SKM-1 (cell line): ENCODE data around the gene GPHN.
"Not testable (repeated sequence)": the region's sequence is repeated elsewhere in the genome, so short reads cannot be mapped to it uniquely, and the experiment has no call there.

Experiments used
- DNase-seq: peaks from one replicate; lab custom pipeline; 2025; ENCODE audit not compliant: unreplicated experiment; lab: John Stamatoyannopoulos, UW

The GPHN gene

DNA sequence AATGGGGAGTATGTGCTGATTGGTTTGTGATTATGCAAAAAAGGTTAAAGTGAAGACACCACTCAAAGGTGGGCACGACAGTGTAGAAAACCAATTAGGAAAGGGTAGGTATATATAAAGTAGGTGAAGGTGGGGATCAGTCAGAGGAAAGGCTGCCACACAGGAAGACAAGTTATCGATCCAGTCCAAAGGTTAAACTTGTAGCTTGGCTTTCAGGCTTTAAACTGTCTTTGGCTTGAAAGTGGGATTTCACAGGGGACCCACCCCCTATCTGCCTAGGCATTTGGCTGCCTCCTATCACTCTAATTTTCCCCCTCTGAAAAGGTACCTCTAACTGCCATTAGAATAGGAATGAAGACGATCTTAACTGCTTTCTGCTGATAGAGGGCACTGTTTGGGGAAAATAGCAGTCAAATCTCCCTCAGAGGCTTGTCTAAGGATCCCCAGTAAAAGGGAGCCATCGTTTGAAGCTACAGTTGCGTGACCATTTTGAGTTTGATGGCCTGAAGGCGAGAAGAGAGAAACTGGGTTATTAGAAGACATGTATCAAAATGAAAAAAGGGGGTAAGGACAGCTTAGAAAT lies 250.2 kb downstream of the GPHN start:
- no peak for DNase-seq

DNA sequence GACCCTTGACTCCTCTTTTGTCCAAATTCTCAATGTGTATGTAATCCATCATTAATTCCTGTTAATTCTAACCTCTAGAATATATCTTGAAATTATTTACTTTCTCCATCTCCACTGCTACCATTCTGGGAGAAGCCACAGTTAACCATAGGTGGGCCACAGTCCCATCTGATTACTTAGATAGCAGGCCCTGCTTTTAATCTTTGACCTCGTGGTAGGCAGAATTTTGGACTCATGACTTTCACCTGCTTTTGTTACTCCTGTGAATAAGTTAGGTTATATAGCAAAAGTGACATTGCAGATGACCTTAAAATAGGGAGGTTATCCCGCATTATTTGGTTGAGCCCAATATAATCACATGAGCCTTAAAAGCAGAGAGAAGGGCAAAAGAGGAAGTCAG lies 264.2 kb downstream of the GPHN start:
- no peak for DNase-seq

DNA sequence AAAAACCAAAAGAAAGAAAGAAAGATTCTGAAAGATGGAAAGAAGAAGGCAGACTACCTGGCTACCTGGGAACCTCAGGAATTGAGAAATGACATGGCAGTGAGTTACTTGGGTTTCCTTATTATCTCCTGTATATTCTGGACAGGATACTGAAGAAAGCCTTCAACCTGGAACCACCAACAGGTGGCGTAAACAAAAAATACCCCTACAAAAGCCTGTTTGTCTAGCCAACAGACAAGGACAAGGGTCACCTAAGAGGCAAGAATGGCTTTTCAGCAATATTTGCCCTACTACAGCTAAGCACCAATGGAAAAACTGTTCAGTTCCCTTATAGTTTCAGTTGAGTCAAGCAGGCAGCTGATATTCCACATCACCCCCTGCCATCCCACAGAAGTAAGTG lies 274.9 kb downstream of the GPHN start:
- DNase-seq, result no peak

DNA sequence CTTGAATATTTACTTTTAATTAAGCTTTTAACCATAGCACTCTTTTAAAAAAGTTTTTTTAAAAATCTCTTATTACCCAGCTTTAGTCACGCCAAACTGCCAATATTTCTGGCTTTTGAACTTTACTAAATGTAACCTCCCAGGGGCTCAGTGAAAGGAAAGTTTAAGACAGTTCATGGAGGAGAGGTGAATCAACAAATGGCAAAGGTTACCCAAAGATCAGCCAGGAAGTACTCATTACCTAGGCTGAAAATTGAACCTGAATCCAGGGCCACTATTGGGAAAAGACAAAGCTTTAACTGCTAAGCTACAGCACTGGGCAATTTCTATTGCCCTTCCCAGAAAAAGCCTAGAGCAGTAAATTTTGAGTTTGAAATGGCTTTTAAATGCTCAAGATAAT lies 282.2 kb downstream of the GPHN start:
- DNase-seq, result no peak

DNA sequence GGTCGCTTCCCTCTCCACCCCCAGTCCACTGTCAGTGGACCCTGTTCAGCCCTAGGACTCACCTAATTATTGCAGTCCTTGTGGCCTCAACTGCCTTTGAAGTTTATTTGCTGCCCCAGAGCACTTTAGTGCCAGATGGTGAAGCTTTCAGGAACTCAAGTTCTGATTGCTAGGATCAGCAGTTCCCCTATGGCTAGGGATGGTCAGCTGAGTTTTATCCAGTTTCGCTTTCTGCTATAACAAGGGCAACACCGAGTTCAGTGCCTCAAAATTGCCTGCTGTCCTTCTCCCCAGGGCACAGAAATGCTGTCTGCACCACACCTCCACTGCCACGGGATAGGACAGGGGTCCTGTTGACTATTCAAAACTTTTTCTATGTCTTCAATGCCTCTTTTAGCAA lies 295.0 kb downstream of the GPHN start:
- DNase-seq, result no peak

DNA sequence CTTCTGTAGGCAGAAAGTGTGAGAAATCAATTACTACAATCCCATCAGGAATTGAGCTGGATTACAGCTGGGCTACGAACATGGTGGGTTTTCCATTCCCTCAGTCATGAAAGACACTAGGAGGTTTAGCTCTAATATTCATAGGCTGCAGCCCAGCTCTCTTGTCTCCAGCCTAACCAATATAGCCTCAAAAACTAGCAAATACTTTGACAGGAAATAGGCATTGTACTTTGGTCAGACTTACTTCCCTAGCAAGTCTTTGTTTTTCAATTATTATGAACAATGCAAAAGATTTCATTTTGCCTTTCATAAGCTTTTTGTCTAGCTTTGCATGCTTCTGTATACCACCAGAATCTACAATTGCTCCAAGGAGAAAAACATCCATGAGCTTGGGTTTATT lies 296.2 kb downstream of the GPHN start:
- DNase-seq, result no peak

DNA sequence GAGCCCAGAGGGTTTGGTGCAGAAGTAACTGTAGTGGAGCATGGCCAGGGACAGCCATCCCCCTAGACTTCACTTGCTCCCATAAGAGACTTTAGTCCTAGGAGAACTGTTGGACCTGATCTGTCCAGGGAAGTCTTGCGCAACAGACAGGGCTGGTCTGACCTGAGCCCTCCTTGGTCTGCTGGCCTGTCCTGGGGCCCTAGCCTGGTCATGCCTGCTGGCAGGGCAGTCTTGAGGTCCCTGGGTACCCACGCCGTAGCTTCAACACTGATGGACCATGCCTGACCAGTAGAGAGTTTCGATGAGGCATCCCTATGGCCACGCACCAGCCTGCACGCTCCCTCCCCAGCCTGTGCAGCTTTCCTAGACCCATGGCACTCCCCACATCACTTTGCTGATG lies 305.7 kb downstream of the GPHN start:
- DNase-seq, result no peak

DNA sequence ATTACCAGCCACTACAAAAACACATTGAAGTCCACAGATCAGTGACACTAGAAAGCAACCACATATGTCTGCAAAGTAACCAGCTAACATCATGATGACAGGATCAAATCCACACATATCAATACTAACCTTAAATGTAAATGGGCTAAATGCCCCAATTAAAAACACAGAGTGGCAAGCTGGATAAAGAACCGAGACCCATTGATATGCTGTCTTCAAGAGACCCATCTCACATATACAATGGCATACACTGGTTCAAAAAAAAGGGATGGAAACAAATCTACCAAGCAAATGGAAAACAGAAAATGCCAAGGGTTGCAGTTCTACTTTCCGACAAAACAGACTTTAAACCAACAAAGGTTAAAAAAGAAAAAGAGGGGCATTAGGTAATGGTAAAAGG lies 307.7 kb downstream of the GPHN start:
- DNase-seq, result no peak

DNA sequence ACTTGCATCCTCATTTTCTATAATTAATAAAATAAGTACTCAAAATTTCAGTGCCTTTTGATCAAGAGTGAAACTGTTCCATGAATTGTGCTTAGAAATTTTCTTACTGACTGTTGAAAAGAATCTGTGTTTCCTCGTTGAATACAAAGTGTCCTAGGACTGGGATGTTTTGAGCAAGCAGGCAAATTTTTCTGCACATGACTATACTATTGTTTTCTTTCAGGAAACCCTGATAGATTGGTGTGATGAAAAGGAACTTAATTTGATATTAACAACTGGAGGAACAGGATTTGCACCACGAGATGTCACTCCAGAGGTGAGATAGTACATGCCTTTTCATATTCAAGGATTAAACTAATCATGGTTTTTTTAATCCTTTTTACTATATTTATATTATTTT lies 316.3 kb downstream of the GPHN start:
- DNase-seq, result no peak

DNA sequence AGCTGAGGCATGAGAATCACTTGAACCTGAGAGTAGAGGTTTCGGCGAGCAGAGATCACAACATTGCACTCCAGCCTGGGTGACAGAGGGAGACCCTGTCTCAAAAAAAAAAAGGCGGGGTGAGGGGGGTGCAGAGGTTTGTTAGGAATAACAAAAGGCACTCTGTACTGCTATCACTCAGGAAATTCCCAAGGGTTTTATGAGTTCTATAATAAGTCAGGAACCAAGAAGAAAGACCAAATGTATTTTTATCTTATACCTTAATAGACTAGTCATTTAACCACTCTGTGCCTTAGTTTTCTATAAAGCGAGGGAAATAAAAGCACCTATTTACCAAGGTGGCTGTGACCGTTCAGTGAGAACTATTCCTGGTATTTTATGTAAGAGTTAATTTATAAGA lies 319.2 kb downstream of the GPHN start:
- DNase-seq, result no peak

DNA sequence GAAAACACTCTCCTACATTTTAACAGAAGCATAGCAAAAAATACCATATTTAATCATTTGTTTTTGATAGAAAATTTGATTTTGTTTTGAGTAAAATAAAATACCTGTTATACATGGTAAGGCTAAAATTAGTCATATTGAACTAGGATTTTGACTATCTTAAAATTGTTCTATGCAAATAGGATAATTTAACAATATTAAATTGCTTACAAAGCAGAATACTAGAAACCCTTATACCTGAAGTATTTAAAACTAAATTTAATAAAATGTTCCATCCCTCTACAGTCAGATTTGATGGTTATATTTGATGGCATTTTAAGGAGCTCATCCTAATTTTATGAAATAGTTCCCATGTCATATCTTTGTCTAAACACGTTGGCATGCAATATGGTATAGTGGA lies 323.2 kb downstream of the GPHN start:
- DNase-seq, result no peak

DNA sequence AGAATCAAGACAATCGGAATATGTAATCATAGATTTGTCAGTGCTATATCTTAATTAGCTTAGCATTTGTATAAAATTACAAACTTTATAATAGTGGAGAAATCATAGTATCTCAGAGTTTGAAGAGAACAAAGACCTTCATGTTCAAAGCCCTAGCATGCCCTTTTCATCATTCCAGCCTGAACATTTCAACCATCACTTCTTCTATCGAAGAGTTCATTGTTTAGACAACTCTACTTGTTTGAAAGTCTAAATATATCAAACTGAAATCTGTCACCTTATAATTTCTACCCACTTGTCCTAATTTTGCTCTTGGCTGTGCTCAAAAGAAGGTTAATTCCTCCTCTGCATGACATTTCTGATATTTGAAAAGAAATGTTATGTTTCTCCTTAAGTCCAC lies 325.9 kb downstream of the GPHN start:
- no peak for DNase-seq

DNA sequence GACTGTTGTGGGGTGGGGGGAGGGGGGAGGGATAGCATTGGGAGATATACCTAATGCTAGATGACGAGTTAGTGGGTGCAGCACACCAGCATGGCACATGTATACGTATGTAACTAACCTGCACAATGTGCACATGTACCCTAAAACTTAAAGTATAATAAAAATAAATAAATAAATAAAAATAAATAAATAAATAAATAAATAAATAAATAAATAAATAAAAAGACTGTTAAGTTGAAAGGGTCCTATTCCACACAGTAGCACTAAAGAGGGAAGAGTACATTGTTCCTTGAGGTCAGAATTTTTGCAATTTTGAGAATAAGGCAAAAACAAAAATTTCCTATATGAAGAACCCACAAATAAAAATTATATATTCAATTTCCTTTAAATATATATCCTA lies 329.5 kb downstream of the GPHN start:
- DNase-seq, result not testable (repeated sequence)

DNA sequence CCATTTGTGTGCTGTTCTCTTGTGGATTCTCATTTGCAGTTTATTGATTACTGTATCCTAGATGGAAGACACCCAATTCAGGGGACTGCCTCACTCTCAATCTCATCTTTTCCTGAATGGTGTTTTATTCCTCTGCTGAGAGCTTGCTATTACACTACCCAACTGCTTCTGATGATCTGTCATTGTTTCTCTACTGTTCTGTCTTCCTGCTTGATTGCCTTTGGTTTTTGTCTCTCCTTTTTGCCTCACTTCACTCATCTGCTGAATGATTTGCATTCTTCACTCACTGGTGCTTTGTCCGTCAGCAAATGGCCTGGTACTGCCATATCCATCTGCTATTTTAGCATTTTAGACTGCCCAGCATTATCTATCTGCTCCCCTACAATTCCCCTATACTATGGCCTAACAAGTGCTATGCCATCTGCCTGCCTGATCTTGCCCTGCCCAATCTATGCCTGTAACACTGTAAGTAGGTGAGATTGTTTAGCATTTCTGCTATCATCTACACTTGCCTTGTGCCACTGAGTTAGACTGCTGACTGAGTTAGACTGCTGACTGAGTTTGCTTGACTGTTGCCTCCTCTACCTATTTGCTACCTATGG lies 335.1 kb downstream of the GPHN start:
- DNase-seq, result no peak

DNA sequence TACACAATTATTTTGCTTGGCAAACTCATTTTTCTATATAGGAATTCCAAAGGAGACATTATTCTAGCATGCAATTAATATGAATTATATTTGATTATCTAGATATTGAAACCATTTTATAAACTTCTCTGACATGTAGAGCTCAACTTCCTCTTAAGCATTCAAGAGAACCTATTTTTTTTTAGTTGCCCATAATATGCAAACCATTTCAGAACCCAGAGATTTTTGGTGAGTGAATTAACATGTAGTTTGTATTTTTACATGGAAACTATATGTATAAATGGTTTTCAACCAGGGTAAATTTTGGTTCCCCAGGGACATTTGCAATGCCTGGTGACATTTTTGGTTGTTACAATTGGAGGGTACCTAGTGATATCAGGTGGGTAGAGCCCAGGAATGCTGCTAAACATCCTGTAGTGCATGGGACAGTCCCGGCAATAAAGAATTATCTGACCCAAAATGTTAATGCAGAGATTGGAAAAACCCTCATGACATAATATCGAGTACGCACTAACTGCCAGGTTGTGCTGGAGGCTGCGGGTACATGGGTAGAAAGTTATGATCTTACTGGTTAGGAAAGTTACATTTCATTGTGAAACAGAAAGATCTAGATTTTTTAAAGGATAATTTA lies 342.4 kb downstream of the GPHN start:
- no peak for DNase-seq

DNA sequence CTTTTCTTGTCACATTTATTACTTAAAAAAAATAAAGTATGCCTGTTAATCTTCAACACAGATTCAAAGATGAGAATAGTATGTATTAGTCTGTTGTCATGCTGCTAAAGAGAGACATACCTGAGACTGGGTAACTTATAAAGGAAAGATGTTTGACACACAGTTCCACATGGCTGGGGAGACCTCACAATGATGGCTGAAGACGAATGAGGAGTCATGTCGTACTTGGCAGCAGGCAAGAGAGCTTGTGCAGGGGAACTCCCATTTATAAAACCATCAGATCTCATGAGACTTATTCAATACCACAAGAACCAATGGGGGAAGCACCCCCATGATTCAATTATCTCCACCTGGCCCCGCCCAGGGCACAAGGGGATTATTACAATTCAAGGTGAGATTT lies 345.4 kb downstream of the GPHN start:
- no peak for DNase-seq

DNA sequence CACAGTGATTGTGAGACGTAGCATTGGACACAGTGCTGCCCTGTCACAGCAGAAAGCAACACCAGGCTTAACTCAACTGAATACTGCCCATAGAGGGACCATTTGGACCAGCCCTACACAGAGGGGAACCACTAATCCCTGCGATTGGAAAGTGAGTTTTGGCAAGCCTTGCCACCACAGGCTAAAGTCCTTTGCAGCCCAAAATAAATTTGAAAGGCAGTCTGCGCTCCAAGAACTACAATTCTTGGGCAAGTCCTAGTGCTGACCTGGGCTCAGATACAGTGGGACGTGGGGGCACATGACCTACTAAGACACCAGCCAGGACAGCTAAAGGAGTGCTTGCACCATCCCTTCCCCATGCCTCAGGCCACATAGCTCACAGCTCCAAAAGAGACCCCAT lies 349.9 kb downstream of the GPHN start:
- no peak for DNase-seq

DNA sequence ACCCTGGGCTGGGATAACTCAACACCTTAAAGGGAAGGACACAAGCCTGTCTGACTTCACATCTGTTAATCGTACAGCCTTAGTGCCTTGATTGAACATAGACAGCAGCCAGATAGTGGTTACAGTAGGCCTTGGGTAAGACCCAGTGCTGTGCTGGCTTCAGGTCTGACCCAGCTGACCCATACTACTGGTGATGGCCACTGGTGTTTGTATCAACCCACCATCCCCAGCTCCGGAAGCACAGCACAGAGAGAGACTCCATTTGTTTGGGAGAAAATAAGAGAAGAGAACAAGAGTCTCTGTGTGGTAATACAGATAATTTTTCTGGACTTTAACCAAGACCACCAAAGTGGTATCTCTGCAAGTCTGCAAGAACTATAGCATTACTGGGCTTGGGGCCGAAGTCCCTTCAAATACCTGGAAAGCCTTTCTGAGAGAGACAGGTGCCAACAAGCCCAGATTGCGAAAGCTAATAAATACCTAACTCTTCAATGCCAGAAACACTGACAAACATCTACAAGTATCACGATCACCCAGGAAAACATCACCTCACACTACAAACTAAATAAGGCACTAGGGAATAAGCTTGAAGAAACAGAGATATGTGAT lies 351.2 kb downstream of the GPHN start:
- DNase-seq, result no peak

DNA sequence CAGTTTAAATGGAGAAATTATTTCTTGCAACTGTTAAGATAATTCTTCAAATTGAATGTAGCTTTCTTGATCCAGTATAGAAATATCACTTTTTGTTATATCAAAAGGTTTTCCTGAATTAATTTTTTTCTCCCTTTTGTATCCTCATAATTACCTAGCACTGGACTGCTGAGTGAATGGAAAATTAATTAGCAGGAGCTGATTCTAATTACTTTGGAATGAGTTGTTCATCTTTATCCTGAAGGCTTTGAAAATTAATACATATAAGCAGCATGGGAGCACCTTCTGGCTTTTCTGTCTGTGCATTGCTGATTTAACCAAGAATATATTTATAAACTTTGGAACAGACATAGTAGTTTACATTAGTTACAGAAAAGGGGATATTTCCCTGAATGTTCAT lies 373.6 kb downstream of the GPHN start:
- no peak for DNase-seq

DNA sequence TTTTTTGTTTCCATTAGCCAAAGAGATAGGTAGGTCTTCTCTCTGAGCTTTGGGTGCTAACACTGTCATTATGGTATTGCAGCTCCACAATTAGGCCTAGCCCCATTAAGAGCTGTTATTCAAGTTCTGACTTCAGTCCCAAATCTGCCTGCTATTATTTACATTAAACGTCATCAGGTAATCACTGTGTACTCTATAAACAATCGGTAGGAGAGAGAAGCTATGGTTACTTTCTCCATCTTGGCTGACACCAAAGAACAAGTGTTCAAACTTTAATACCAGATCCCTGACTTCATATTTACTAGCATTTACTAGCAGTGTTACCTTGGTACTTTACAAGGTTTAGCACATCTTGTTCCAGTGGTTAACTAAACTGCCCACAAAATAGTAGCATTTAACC lies 376.2 kb downstream of the GPHN start:
- DNase-seq, result no peak

DNA sequence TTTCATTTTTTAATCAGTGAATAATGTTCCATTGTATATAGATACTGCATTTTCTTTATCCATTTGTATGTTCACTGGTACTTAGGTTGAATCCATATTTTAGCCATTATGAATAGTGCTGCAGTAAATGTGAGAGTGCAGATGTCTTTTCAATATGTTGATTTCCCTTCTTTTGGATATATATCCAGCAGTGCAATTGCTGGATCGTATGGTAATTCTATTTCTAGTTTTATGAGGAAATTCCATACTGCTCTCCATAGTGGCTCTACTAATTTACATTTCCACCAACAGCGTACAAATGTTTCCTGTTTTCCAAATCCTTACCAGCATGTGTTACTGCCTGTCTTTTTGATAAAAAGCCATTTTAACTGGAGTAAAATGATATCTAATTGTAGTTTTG lies 392.8 kb downstream of the GPHN start:
- no peak for DNase-seq

DNA sequence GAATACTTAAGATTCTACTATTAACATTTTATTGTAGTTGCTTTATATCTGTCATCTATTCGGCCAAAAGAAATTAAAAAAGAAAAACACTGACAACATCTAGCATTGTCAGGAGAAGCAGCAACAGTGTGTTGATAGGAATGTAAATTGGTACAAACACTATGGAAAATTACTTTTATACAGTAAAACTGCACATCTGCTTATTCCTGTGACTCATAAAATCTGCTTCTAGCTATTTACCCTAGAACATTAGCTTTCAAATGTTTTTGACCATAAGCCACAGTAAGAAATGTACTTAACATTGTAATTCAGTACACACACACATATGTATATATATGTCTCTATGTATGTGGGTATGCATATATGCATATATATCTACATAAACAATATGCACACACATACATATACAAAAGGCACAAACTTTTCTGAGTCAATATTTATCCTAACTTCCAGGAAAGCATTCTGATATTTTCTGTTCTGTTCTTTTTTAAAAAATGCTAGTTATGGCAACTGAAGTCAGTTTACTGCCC lies 402.4 kb downstream of the GPHN start:
- no peak for DNase-seq
